GM19397 (cell line): ENCODE results near the gene ORAI2.
A peak's percentile ranks its signal among the peaks of the same experiment; 100 is the strongest.
"Not testable (repeated sequence)": the region's sequence is repeated elsewhere in the genome, so short reads cannot be mapped to it uniquely, and the experiment has no call there.

Experiments used
- ATAC-seq: cut with Tn5 transposase; IDR thresholded peaks from one replicate; pipeline ENCODE4 v1.9.1; 2021; ENCODE audit warnings: mild to moderate bottlenecking, moderate library complexity; ENCODE audit not compliant: unreplicated experiment

Gene ORAI2

GRCh38 chr7:102433219-102434038, at the start of gene ORAI2:
Gene ORAI2 (plus strand): TSS chr7:102433575. CDS start chr7:102438957, 5,382 bp downstream.
- ATAC-seq = peak; percentile 68

- no peak for ATAC-seq
Observed at GRCh38 chr7:102387064-102387463, 46.3 kb upstream of the ORAI2 start.

- ATAC-seq = no peak
Observed at GRCh38 chr7:102389810-102390209, 43.6 kb upstream of the ORAI2 start.

- peak; percentile 54 for ATAC-seq
Observed at GRCh38 chr7:102390697-102391484, 42.5 kb upstream of the ORAI2 start.

- ATAC-seq = no peak
Observed at GRCh38 chr7:102392330-102392729, 41.0 kb upstream of the ORAI2 start.

- no peak for ATAC-seq
Observed at GRCh38 chr7:102393467-102393866, 39.9 kb upstream of the ORAI2 start.

- no peak for ATAC-seq
Observed at GRCh38 chr7:102395592-102395872, 37.8 kb upstream of the ORAI2 start.

GRCh38 chr7:102395873-102396709, 37.3 kb upstream of the ORAI2 start, which contains the start of gene PRKRIP1:
Gene PRKRIP1 (plus strand): TSS chr7:102396363. CDS start chr7:102396412, 49 bp downstream.
- ATAC-seq = peak; percentile 97

GRCh38 chr7:102396710-102397019, 36.7 kb upstream of the ORAI2 start:
- no peak for ATAC-seq

- no peak for ATAC-seq
Observed at GRCh38 chr7:102398543-102398942, 34.8 kb upstream of the ORAI2 start.

- no peak for ATAC-seq
Observed at GRCh38 chr7:102400360-102400759, 33.0 kb upstream of the ORAI2 start.

- ATAC-seq = no peak
Observed at GRCh38 chr7:102403563-102403962, 29.8 kb upstream of the ORAI2 start.

- ATAC-seq = peak; percentile 62
Observed at GRCh38 chr7:102404005-102404861, 29.1 kb upstream of the ORAI2 start.

- not testable (repeated sequence) for ATAC-seq
Observed at GRCh38 chr7:102404862-102405188, 28.6 kb upstream of the ORAI2 start.

- no peak for ATAC-seq
Observed at GRCh38 chr7:102407910-102408309, 25.5 kb upstream of the ORAI2 start.

GRCh38 chr7:102408530-102408929, 24.8 kb upstream of the ORAI2 start:
- ATAC-seq = peak; percentile 46

- ATAC-seq = no peak
Observed at GRCh38 chr7:102409340-102409739, 24.0 kb upstream of the ORAI2 start.

GRCh38 chr7:102410123-102410522, 23.3 kb upstream of the ORAI2 start:
- ATAC-seq = no peak

- no peak for ATAC-seq
Observed at GRCh38 chr7:102410918-102411317, 22.5 kb upstream of the ORAI2 start.

- ATAC-seq = no peak
Observed at GRCh38 chr7:102412548-102412947, 20.8 kb upstream of the ORAI2 start.

GRCh38 chr7:102413091-102413490, 20.3 kb upstream of the ORAI2 start:
- ATAC-seq = no peak
